ENCODE results near the gene MSS51. TPM values are rescaled to one million over a fixed set of nuclear protein-coding genes. Genes with fewer than 3 reads are reported as not detected.

MSS51 gene
- total and polyA plus RNA-seq, 7 donors, result 0.60 to 5.0 (median 2.6) TPM; not detected in 1

GRCh38 chr10:73439605-73440312 lies 6.4 kb upstream of the MSS51 start:
- no peak overlapping the region for H3K4me3 ChIP-seq
- 97 to 98% methylated on average over 1 of the region's 1 CpG for WGBS, 2 donors
- TF ChIP-seq, protein P1, sequence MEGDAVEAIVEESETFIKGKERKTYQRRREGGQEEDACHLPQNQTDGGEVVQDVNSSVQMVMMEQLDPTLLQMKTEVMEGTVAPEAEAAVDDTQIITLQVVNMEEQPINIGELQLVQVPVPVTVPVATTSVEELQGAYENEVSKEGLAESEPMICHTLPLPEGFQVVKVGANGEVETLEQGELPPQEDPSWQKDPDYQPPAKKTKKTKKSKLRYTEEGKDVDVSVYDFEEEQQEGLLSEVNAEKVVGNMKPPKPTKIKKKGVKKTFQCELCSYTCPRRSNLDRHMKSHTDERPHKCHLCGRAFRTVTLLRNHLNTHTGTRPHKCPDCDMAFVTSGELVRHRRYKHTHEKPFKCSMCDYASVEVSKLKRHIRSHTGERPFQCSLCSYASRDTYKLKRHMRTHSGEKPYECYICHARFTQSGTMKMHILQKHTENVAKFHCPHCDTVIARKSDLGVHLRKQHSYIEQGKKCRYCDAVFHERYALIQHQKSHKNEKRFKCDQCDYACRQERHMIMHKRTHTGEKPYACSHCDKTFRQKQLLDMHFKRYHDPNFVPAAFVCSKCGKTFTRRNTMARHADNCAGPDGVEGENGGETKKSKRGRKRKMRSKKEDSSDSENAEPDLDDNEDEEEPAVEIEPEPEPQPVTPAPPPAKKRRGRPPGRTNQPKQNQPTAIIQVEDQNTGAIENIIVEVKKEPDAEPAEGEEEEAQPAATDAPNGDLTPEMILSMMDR (IDR thresholded peaks at IDR 0.05), result no peak
- TF ChIP-seq EP300 (IDR thresholded peaks at IDR 0.05) (no peak), POLR2A (IDR thresholded peaks at IDR 0.05) (no peak), POLR2AphosphoS5 (IDR thresholded peaks at IDR 0.05) (no peak)

GRCh38 chr10:73439055-73439454 lies 5.7 kb upstream of the MSS51 start:
- Histone ChIP-seq H3K4me3 (no peak overlapping the region), H3K27me3 (no peaks in the 10 kb centered on the region), H3K4me1 (no peaks in the 10 kb centered on the region), H3K36me3 (peaks cover 0 to 54% (median 9%) of the 10 kb centered on the region in 4 donors), H3K27ac (no peak overlapping the region), H3K9me3 (no peaks in the 10 kb centered on the region)
- intact Hi-C loops (cut with DNase I), result no loop called here
- TF ChIP-seq EP300 (IDR thresholded peaks at IDR 0.05) (no peak), POLR2A (IDR thresholded peaks at IDR 0.05) (no peak), POLR2AphosphoS5 (IDR thresholded peaks at IDR 0.05) (no peak)
- TF ChIP-seq, protein P1 (IDR thresholded peaks at IDR 0.05), result no peak
- WGBS, 2 donors, result 96 to 98% methylated on average over 1 of the region's 1 CpG
- no peak for DNase-seq

More at GRCh38 chr10:73439605-73440312, 6.4 kb upstream of the MSS51 start:
- intact Hi-C loops (cut with DNase I), result no loop called here
- Histone ChIP-seq H3K9me3 (no peaks in the 10 kb centered on the region), H3K27ac (no peak overlapping the region), H3K36me3 (peaks cover 0 to 54% (median 9%) of the 10 kb centered on the region in 4 donors), H3K4me1 (no peaks in the 10 kb centered on the region), H3K27me3 (no peaks in the 10 kb centered on the region)
- DNase-seq, result no peak

DNA sequence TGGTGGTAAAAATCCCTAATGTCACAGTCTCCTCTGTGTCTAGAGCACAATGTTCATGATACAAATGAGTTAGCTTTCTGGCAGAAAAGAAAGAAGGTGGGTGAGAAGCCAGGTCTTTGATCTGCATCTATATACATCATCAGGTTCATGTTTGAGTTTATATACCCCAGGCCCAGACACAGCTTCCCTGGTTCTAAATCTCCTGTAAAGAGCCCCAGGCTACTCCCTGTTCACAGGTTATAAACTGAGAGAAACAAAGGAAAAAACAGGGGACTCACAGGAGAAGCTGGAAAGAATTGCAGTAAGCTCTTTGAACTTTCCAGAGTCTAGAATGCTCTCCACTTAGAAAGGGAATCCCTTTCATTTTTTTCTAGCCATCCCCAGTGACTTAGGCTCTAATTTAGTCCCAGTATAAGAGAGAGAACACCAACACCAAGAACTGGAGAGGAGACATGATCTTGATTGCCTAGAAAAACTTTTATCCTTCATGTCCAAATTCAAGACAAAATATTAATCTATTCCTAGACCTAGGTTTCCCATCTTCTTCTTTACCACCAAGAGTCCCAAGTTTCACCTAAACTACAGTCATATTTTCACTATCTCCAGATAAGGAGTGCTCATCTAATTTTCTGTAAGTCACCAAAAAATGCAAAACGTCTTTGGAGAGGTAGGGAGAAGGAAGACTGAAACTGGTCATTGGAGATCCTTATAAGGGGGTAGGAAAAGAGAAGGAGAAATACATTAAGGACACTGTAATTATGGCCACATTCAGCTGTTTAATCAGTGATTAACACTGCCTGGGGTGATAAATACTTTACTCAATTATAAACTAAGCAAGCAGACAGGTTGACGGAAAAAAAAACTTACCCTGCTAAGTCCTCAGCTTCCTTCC lies 469 bp downstream of the MSS51 start:
- Histone ChIP-seq H3K27me3 (no peaks in the 10 kb centered on the region), H3K36me3 (peaks cover 0 to 42% (median 6%) of the 10 kb centered on the region in 4 donors), H3K27ac (no peak overlapping the region), H3K9me3 (no peaks in the 10 kb centered on the region), H3K4me3 (no peak overlapping the region), H3K4me1 (no peaks in the 10 kb centered on the region)
- WGBS, 2 donors, result 73 to 87% methylated on average over 2 of the region's 2 CpGs
- intact Hi-C loops (cut with DNase I), result no loop called here
- DNase-seq, result no peak
- TF ChIP-seq, protein P1 (IDR thresholded peaks at IDR 0.05), result no peak
- TF ChIP-seq POLR2AphosphoS5 (IDR thresholded peaks at IDR 0.05), result no peak
- no peak for TF ChIP-seq POLR2A (IDR thresholded peaks at IDR 0.05)
- TF ChIP-seq EP300 (IDR thresholded peaks at IDR 0.05), result no peak

- intact Hi-C loops (cut with DNase I), result no loop called here
- no peak for TF ChIP-seq EP300 (IDR thresholded peaks at IDR 0.05)
- TF ChIP-seq, protein P1 (IDR thresholded peaks at IDR 0.05), result no peak
- Histone ChIP-seq H3K27ac (no peak overlapping the region), H3K27me3 (no peaks in the 10 kb centered on the region), H3K36me3 (peaks cover 22 to 68% (median 36%) of the 10 kb centered on the region in 4 donors), H3K4me1 (no peaks in the 10 kb centered on the region), H3K9me3 (no peaks in the 10 kb centered on the region), H3K4me3 (no peak overlapping the region)
- DNase-seq, result no peak
- 90 to 98% methylated on average over 4 of the region's 4 CpGs for WGBS, 2 donors
Measured at GRCh38 chr10:73426318-73426717, 7.0 kb downstream of the MSS51 start.

Data from sigmoid colon (tissue), 7 donors.